ENCODE data around the gene ADAMTS2. TPM values are rescaled to one million over a fixed set of nuclear protein-coding genes. Genes with fewer than 3 reads are reported as not detected.

Gene ADAMTS2
- total RNA-seq, 1 donor from 2014 or later = 7.7 TPM

- Mint-ChIP-seq H3K27me3 (peaks cover 5% of the 10 kb centered on the region), H3K9me3 (no peaks in the 10 kb centered on the region), H3K27ac (no peak overlapping the region), H3K4me3 (no peak overlapping the region), H3K4me1 (ENCODE audit: unreplicated experiment) (no peaks in the 10 kb centered on the region), H3K36me3 (no peaks in the 10 kb centered on the region)
- DNase-seq (ENCODE audit: extremely low spot score, unreplicated experiment) = no peak
- no peak for TF ChIP-seq CTCF (conservative IDR thresholded peaks at IDR 0.05)
Measured at GRCh38 chr5:179370490-179371120, 25.3 kb upstream of the ADAMTS2 start.

- no peaks in the 10 kb centered on the region for H3K4me1 Mint-ChIP-seq (ENCODE audit: unreplicated experiment)
- H3K9me3 Mint-ChIP-seq = no peaks in the 10 kb centered on the region
- H3K27ac Mint-ChIP-seq = no peak overlapping the region
- TF ChIP-seq CTCF (conservative IDR thresholded peaks at IDR 0.05) = no peak
- no peaks in the 10 kb centered on the region for H3K36me3 Mint-ChIP-seq
- H3K27me3 Mint-ChIP-seq = peaks cover 5% of the 10 kb centered on the region
- DNase-seq (ENCODE audit: extremely low spot score, unreplicated experiment) = no peak
- H3K4me3 Mint-ChIP-seq = no peak overlapping the region
Measured at GRCh38 chr5:179369530-179369884, 24.2 kb upstream of the ADAMTS2 start.

GRCh38 chr5:179368806-179369529 is 23.7 kb upstream of the ADAMTS2 start:
- DNase-seq (ENCODE audit: extremely low spot score, unreplicated experiment) = no peak
- Mint-ChIP-seq H3K4me1 (ENCODE audit: unreplicated experiment) (no peaks in the 10 kb centered on the region), H3K27ac (no peak overlapping the region), H3K36me3 (no peaks in the 10 kb centered on the region), H3K9me3 (no peaks in the 10 kb centered on the region), H3K4me3 (no peak overlapping the region), H3K27me3 (peaks cover 5% of the 10 kb centered on the region)
- no peak for TF ChIP-seq CTCF (conservative IDR thresholded peaks at IDR 0.05)

- Mint-ChIP-seq H3K4me3 (no peak overlapping the region), H3K27ac (no peak overlapping the region), H3K27me3 (peaks cover 5% of the 10 kb centered on the region), H3K9me3 (no peaks in the 10 kb centered on the region), H3K36me3 (no peaks in the 10 kb centered on the region), H3K4me1 (ENCODE audit: unreplicated experiment) (no peaks in the 10 kb centered on the region)
- no peak for TF ChIP-seq CTCF (conservative IDR thresholded peaks at IDR 0.05)
- DNase-seq (ENCODE audit: extremely low spot score, unreplicated experiment) = no peak
Measured at GRCh38 chr5:179368126-179368805, 23.0 kb upstream of the ADAMTS2 start.

GRCh38 chr5:179367491-179367890 is 22.2 kb upstream of the ADAMTS2 start:
- Mint-ChIP-seq H3K27me3 (peaks cover 5% of the 10 kb centered on the region), H3K36me3 (no peaks in the 10 kb centered on the region), H3K4me1 (ENCODE audit: unreplicated experiment) (no peaks in the 10 kb centered on the region), H3K4me3 (no peak overlapping the region), H3K27ac (no peak overlapping the region), H3K9me3 (no peaks in the 10 kb centered on the region)
- no peak for DNase-seq (ENCODE audit: extremely low spot score, unreplicated experiment)
- TF ChIP-seq CTCF (conservative IDR thresholded peaks at IDR 0.05) = no peak
